Measurements from ENCODE around the gene NCOA6. TPM values are rescaled to one million over a fixed set of nuclear protein-coding genes. Genes with fewer than 3 reads are reported as not detected.

Gene NCOA6
- total RNA-seq, 1 experiment from 2014 or later: 9.8 TPM

- no peaks in the 10 kb centered on the region for H3K27me3 ChIP-seq (ENCODE audit: low read length)
- peak overlapping the region; percentile 99 for H3K4me2 ChIP-seq (ENCODE audit: low read length)
- ChIA-PET CTCF (interaction anchor here (0.5 to 0.7 kb wide), 3 partner anchors 11 to 512 kb away, joined by 3 read pairs; no protein-coding TSS in a partner anchor), POLR2A (ENCODE audit: unreplicated experiment) (interaction anchor here (0.5 to 0.6 kb wide), 2 partner anchors 24 to 326 kb away, joined by 3 to 6 read pairs; no protein-coding TSS in a partner anchor)
- peak overlapping the region; percentile 94 for H3K4me3 ChIP-seq (ENCODE audit: low read length)
- peak; percentile 78 for ATAC-seq
- H3K9me2 ChIP-seq (replicated peaks; ENCODE audit: low read length): no peaks in the 10 kb centered on the region
- H3K27ac ChIP-seq (ENCODE audit: low read length): peak overlapping the region; percentile 39
- TF ChIP-seq EZH2 (IDR thresholded peaks at IDR 0.05; ENCODE audit: low read length, unreplicated experiment) (no peak), EZH2phosphoT487 (IDR thresholded peaks at IDR 0.05; ENCODE audit: borderline replicate concordance, low read length) (no peak)
- TF ChIP-seq, protein P1, sequence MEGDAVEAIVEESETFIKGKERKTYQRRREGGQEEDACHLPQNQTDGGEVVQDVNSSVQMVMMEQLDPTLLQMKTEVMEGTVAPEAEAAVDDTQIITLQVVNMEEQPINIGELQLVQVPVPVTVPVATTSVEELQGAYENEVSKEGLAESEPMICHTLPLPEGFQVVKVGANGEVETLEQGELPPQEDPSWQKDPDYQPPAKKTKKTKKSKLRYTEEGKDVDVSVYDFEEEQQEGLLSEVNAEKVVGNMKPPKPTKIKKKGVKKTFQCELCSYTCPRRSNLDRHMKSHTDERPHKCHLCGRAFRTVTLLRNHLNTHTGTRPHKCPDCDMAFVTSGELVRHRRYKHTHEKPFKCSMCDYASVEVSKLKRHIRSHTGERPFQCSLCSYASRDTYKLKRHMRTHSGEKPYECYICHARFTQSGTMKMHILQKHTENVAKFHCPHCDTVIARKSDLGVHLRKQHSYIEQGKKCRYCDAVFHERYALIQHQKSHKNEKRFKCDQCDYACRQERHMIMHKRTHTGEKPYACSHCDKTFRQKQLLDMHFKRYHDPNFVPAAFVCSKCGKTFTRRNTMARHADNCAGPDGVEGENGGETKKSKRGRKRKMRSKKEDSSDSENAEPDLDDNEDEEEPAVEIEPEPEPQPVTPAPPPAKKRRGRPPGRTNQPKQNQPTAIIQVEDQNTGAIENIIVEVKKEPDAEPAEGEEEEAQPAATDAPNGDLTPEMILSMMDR (conservative IDR thresholded peaks at IDR 0.05; ENCODE audit: low read depth, low read length): no peak
- H3K79me2 ChIP-seq (ENCODE audit: low read length): peaks cover 57% of the 10 kb centered on the region
- peak overlapping the region; percentile 52 for H2AFZ ChIP-seq (ENCODE audit: low read length)
- no peaks in the 10 kb centered on the region for H3K9me3 ChIP-seq (ENCODE audit: low read length)
- no peaks in the 10 kb centered on the region for H3K36me3 ChIP-seq (ENCODE audit: low read depth, low read length)
- H3F3A ChIP-seq (ENCODE audit: low read length, unreplicated experiment): no peaks in the 10 kb centered on the region
- peaks cover 15% of the 10 kb centered on the region for H3K4me1 ChIP-seq (ENCODE audit: insufficient read depth, low read length)
- H3K9ac ChIP-seq (ENCODE audit: low read length): peak overlapping the region; percentile 89
- DNase-seq: peak; percentile 85
- BruUV-seq (replicated peaks): TSS peak; percentile 49
- intact Hi-C loops (cut with micrococcal nuclease): no loop called here
- peaks cover 29% of the 10 kb centered on the region for H4K20me1 ChIP-seq (ENCODE audit: low read length)
These were observed 1.0 kb downstream of the NCOA6 start for GRCh38 chr20:34824452-34824805.

GRCh38 chr20:34824026-34824425 is 1.4 kb downstream of the NCOA6 start:
- Histone ChIP-seq H3K79me2 (ENCODE audit: low read length) (peaks cover 61% of the 10 kb centered on the region), H3K4me2 (ENCODE audit: low read length) (peak overlapping the region; percentile 99), H3K9ac (ENCODE audit: low read length) (peak overlapping the region; percentile 89; the same call in 1 of the 2 replicates), H3K36me3 (ENCODE audit: low read depth, low read length) (no peaks in the 10 kb centered on the region), H3K27me3 (ENCODE audit: low read length) (no peaks in the 10 kb centered on the region), H3F3A (ENCODE audit: low read length, unreplicated experiment) (no peaks in the 10 kb centered on the region), H4K20me1 (ENCODE audit: low read length) (peaks cover 32% of the 10 kb centered on the region), H3K27ac (ENCODE audit: low read length) (no peak overlapping the region), H3K4me1 (ENCODE audit: insufficient read depth, low read length) (peaks cover 15% of the 10 kb centered on the region), H3K9me3 (ENCODE audit: low read length) (no peaks in the 10 kb centered on the region), H2AFZ (ENCODE audit: low read length) (no peak overlapping the region), H3K9me2 (replicated peaks; ENCODE audit: low read length) (no peaks in the 10 kb centered on the region), H3K4me3 (ENCODE audit: low read length) (peak overlapping the region; percentile 94)
- ChIA-PET CTCF (interaction anchor here (0.5 to 0.7 kb wide), 3 partner anchors 11 to 511 kb away, joined by 3 read pairs; no protein-coding TSS in a partner anchor), POLR2A (ENCODE audit: unreplicated experiment) (interaction anchor here (0.6 kb wide), 1 partner anchor 24 kb away, joined by 3 read pairs; no protein-coding TSS in a partner anchor)
- BruUV-seq (replicated peaks): no TSS peak
- intact Hi-C loops (cut with micrococcal nuclease): no loop called here
- TF ChIP-seq EZH2 (IDR thresholded peaks at IDR 0.05; ENCODE audit: low read length, unreplicated experiment): no peak
- TF ChIP-seq, protein P1 (conservative IDR thresholded peaks at IDR 0.05; ENCODE audit: low read depth, low read length): no peak
- no peak for TF ChIP-seq EZH2phosphoT487 (IDR thresholded peaks at IDR 0.05; ENCODE audit: borderline replicate concordance, low read length)
- DNase-seq (no peak), ATAC-seq (no peak)

- no peak overlapping the region for H3K4me3 ChIP-seq (ENCODE audit: low read length)
- ChIA-PET CTCF (no interaction called here), POLR2A (ENCODE audit: unreplicated experiment) (interaction anchor here (0.7 kb wide), 1 partner anchor 24 kb away, joined by 17 read pairs; no protein-coding TSS in a partner anchor)
- no peak for ATAC-seq
- TF ChIP-seq, protein P1 (conservative IDR thresholded peaks at IDR 0.05; ENCODE audit: low read depth, low read length): no peak
- no peak overlapping the region for H2AFZ ChIP-seq (ENCODE audit: low read length)
- no peaks in the 10 kb centered on the region for H3K9me3 ChIP-seq (ENCODE audit: low read length)
- H3F3A ChIP-seq (ENCODE audit: low read length, unreplicated experiment): no peaks in the 10 kb centered on the region
- H3K4me1 ChIP-seq (ENCODE audit: insufficient read depth, low read length): peaks cover 13% of the 10 kb centered on the region
- DNase-seq: no peak
- no peaks in the 10 kb centered on the region for H3K27me3 ChIP-seq (ENCODE audit: low read length)
- BruUV-seq (replicated peaks): no TSS peak
- H3K4me2 ChIP-seq (ENCODE audit: low read length): no peak overlapping the region
- H3K9me2 ChIP-seq (replicated peaks; ENCODE audit: low read length): no peaks in the 10 kb centered on the region
- H4K20me1 ChIP-seq (ENCODE audit: low read length): peaks cover 43% of the 10 kb centered on the region
- H3K36me3 ChIP-seq (ENCODE audit: low read depth, low read length): no peaks in the 10 kb centered on the region
- H3K79me2 ChIP-seq (ENCODE audit: low read length): peaks cover 90% of the 10 kb centered on the region
- H3K9ac ChIP-seq (ENCODE audit: low read length): no peak overlapping the region
- intact Hi-C loops (cut with micrococcal nuclease): no loop called here
- no peak overlapping the region for H3K27ac ChIP-seq (ENCODE audit: low read length)
These were observed 4.5 kb downstream of the NCOA6 start for GRCh38 chr20:34820805-34821578.

Measured in PC-3 (cell line).